GM19099 (cell line): ENCODE results near the gene FAXC.

Experiments used
- POLR2A ChIP-seq: IDR thresholded peaks from 3 replicates; pipeline ENCODE4 v1.6.1; 2011; ENCODE audit warnings: low read depth; ENCODE audit not compliant: insufficient read length; ENCODE audit errors: extremely low read depth

FAXC gene

DNA sequence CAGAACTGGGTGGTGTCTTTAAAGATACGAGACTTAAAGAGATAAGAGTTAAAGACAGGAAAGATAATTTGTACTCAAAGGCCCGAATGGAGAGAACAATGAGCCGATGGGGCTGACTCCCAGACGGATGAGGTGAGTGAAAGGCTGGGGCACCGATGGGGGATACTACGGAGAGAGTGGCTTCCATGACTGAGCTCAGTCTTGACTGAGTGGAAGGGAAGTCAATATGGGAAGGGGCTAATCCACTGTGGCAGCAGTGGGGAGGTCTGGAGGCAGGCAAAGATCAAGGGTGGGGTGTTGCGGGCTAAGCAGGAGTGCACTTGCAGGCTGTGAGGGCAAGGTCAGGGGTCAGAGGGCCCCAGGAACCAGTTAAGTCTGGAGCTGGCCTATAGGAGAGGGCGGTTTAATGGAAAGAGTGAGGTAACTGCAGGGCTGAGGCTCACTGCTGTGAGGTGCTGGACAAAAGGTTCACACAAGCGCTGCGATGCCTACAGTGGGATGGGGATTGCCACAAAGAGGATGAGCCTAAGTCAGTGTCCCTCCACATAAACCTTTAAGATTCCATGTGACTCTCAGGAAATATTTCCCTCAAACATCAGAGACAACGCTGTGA is 42.1 kb downstream of the FAXC start:
- no peak for TF ChIP-seq POLR2A

DNA sequence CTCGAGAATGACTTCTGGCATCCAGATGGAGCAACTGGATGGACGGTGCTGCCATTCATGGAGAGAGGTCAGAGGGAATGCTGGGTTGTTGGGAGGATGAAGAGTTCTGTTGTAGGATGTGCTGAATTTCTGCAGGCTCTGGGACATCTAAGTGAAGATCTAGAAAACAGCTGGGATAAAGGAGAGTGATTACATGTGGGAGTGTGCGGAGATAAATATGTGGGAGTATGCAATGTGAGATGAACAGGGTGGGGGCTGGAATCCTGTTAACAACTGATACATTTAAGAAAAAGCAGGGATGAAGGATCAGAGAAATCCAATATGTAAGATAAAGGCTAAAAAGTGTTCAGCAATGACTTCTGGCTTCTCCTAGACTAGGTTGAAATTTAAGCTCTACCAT is 43.1 kb downstream of the FAXC start:
- no peak for TF ChIP-seq POLR2A

DNA sequence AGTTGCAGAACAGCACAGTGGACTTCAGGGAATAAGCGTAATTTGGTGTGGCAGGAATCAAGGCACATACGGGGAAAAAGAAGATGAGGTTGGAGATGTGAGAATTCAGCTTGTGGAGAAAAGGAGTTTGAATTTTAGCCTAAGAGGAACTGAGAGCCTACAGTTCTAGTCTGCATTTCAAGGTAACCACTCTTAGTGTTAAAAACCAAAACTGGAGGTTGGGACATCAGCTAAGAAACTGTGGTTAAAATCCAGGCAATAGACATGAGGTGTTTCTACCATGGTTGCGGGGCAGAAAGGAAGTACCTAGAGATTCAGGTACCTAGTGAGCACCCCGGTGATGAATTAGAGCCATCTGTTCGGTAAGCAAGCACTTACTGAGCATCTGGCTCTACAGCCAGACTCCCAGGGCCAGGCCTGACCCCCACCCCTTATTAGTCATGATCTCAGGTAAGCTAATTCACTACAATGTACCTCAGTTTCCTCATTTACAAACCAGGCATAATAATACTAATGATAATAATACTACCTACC is 44.4 kb downstream of the FAXC start:
- TF ChIP-seq POLR2A, result no peak

DNA sequence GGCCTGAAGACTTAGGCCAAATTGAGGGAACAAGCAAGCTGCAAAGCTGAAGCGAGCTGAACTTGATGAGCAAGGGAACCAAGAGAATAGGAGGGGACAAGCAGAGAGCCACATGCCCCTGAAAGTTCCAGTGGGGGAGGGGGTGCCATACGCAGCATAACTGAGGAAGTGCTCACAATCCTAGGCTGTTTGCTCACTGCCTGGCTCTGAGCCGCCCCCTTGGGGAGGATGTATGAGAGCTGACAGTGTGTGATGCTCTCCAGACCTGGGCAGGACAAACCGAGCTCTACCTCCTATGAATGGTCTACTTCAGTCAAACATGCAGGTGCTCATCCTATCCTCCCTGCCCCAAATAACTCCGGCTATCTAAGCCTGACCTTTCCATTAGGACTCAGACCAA is 52.1 kb downstream of the FAXC start:
- no peak for TF ChIP-seq POLR2A

DNA sequence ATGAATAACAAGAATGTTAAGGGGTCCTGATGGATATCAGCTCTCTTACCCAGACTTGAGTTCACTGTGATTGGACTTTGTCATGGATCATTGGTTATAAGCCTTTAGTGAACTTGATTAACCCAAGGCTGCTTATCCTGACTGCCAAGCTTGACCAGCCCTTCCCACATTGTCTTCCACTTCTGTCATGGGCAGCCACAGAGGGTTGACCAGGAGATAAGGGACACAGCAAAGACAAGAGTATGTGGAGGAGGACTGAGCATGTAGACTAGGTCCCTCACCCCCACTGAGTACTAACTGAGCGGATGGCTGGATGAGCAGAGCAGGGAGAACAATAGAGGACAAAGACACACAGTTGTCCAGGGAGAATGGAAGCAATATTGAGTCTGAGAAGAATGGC is 52.5 kb downstream of the FAXC start:
- no peak for TF ChIP-seq POLR2A

DNA sequence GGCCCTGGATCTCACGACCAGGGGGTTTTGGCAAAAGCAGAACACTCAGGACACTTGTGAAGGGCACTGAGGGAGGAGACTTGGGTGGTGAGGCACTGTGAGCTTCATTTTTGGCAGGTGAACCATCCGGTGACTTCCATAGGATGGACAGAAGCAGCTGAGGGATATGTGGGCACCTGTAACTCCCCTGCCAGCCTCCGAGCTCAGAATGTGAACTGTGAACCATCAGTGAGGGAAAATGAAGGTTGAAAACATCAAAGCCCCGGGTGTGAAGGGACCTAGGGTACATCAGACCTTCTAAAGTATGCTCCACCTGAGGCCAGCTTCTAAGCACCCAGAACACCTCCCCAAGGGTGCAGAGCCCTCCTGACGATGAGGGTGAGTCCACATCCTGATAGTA is 53.2 kb downstream of the FAXC start:
- TF ChIP-seq POLR2A, result no peak

DNA sequence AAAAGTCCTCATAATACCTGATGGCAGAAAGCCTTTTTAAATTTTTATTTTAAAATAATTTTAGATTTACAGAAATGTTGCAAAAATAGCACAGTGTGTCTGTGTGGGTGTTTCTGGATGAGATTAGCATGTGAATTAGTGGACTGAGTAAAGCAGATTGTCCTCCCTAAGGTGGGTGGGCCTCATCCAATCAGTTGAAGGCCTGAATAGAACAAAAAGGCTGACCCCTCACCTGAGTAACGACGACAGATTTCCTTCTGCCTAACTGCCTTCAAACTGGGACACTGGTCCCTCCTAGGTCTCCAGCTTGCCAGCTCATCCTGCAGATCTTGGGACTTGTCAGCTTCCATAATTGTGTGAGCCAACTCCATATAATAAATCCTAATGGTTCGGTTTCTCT is 54.2 kb downstream of the FAXC start:
- no peak for TF ChIP-seq POLR2A

DNA sequence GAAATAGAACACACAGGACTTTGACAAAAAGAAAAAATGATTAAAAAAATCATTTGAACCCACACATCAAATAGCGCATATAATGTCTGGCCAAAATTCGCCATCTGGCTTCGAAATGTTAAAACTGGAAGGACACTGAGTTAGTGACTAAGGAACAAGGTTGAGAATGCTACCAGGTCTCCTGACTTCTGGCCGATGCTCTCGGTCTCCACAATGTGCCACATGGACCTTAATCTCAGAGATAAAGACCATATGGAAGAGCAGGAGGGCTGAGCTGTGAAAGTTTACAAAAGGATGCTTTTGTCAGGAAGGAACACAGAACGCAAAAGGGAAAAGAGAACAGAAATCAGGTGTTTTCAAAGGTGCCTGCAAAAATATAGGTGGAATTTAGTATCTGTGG is 54.7 kb downstream of the FAXC start:
- no peak for TF ChIP-seq POLR2A

DNA sequence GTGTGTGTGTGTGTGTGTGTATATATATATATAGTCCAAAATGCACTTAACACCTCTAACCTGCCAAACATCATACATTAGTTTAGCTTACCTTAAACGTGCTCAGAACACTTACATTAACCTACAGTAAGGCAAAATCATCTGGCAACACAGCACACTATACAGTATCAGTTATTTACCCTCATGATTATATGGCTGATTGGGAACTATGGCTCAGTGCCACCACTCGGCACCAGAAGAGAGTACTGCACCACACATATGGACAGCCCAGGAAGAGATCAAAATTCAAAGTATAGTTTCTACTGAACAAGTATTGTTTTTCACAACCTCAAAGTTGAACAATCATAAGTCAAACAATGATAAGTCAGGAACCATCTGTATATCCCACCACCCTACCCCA is 59.8 kb downstream of the FAXC start:
- TF ChIP-seq POLR2A, result no peak

DNA sequence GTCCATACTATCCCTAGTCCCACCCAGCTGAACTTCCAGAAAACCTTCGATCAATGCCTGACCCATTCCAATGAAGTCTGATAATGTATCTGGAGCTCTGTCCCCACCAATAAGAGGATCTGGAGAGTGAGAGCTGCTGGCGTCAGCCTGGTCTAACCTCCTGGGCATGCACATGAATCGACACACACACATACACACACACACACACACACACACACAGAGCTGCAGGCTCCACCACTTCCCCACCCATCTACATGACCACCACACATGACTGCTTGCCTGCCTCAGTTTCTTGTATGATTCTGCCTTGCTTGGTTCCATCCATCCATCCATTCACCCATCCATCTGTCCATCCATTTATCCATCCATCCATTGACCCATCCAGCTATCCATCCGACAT is 60.8 kb downstream of the FAXC start:
- no peak for TF ChIP-seq POLR2A

DNA sequence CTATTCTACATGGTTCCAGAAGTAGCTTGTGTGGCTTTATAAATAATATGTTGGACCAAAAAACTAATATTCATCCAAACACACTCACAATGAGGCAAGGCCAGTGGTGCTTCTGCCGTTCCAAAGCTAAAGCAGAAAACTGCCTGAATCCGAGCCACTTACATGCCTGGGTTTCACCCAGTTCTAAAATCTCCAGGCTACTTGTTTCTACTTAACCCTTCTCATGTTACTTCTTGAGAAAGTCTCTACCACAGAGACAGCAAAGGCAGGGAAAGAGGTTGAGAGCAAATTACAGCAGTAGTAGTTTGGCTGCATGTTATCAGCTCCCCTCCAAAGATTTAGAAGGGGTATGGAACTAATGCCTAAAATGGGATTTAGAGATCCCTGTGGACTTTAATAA is 62.0 kb downstream of the FAXC start:
- TF ChIP-seq POLR2A, result no peak

DNA sequence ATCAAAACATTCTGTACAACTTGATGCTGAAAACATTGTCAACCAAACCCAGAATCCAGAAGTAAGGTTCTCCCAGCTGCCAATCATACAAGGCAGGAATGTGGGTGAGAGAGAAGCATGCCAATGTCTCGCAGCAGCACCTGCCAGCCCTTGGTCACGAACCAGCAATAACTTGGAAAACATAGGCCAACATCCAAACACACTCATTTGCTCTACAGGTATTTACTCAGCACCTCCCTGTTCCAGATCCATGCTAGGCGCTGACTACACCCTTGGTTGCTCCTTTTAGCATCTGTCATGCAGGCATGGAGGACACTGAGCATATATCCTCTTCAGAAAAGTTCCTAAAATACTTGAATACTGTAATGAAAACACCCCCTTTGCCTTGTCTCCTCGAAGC is 63.6 kb downstream of the FAXC start:
- TF ChIP-seq POLR2A, result no peak

DNA sequence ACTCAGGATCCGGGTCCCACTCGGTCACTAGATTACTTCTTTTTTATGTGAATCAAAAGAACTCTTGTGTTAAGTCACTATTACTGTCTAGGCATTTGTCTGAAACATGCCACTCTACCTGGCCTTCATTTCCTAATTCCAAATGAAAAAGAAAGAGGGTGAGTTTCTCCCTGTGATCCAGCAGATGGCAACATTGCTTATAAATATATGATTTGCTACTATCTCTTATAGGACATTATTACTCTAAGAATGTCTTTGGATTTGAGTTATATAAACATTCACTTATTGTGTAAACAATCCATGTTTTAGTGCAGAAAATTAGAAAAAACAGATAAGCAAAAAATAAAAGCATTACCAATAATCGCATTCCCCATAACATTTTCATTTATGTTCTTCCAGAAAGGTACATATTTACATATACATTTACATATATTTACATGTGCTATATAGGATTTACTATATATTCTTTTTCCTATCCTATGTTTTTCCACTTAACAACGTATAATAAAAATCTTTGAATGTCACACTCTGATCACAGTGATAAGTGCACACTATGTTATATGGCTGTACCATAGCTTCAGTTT is 66.9 kb downstream of the FAXC start:
- TF ChIP-seq POLR2A, result no peak

DNA sequence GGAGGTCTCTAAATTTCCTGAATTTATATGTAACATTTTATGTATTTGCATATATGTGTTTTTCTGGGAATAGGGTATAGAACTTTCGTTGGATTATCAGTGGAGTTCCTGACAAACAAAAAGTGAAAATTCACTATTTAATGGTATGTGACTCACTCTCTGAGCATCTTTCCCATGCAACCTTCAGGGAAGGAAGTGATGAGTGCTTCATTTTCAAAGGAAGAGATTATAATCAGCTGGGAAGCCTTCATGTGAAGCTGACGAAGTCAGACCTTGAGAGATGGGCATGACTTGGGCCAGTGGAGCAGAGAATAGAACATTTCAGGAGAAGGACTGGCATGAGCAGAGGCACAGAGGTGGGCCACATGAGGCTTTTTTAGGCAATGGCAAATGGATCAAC is 72.7 kb downstream of the FAXC start:
- no peak for TF ChIP-seq POLR2A

DNA sequence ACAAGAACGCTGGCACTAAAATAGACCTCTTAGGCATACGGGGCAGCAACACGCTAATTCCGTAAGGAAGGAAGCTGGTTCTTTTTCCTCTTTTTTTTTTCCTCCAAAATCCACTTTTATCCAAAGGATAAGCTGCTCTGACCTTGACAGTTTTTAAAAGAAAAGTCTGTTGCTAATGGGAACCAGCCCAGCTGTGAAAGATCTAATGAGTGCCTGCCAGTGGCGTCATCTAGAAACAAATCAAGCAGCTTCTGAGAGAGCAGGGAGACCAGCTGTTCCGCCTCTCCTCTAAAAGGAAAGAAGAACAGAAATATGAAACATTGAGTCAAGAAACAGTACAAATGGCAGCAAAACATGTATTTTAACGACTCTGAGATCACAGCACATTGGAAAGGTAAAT is 78.6 kb downstream of the FAXC start:
- TF ChIP-seq POLR2A, result no peak

DNA sequence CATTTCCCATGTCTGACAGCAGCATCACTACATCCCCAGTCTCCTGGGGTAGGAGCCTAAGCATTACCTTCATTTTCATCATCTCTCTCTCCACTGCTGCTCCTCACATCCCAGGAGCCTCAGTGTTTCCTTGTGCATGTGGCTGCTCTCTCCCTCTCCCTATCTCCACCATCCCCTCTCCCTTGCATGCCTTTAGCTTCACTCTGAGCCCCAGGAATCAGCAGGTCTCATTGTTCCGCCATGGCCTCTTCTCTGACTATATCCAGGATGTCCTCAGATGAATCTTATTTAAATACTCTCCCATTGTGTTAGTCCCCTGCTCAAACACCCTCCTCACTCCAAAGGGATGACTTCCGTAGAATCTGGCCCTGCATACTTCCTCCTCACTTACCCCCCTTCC is 79.4 kb downstream of the FAXC start:
- TF ChIP-seq POLR2A, result no peak

DNA sequence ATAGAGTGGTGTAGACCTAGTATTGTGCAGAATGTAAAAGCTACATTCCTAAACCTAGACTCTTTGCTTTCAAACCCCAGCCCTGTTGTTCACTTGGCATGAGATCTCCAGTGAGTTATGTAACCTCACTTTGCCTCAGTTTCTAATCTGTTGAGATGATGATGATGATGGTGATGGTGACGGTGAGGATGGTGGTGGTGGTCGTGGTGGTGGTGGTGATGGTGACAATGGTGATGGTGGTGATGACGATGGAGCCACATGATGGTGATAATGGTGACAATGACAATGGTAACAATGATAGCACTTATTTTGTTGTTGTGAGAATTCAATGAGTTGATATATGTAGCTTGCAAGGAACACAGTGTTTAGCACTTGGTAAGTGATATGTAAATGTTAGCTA is 80.3 kb downstream of the FAXC start:
- no peak for TF ChIP-seq POLR2A
